Brain microvascular endothelial cell (primary cell): ENCODE measurements around the gene MEOX1.

Experiments used
- DNase-seq: peaks from one replicate; pipeline ENCODE4 v3.0.0-alpha.2; 2020
- H3K27ac ChIP-seq: fragments of 250-450 bp; sonication (Bioruptor Pico); 2 replicates; pipeline ENCODE4 v1.5.1; 2020; ENCODE audit warnings: mild to moderate bottlenecking, moderate library complexity
- H3K27me3 ChIP-seq: fragments of 250-450 bp; sonication (Bioruptor Pico); replicated peaks from 2 replicates; pipeline ENCODE4 v1.5.1; 2020; ENCODE audit warnings: mild to moderate bottlenecking
- H3K36me3 ChIP-seq: fragments of 250-450 bp; sonication (Bioruptor Pico); replicated peaks from 2 replicates; pipeline ENCODE4 v1.5.1; 2020; ENCODE audit warnings: mild to moderate bottlenecking
- H3K4me3 ChIP-seq: 2 replicates; pipeline ENCODE4 v1.5.1; 2011; ENCODE audit warnings: low read depth, mild to moderate bottlenecking, control low read depth, low read length, moderate library complexity
- in situ Hi-C: cut with HindIII; loops from 2 replicates; pipeline ENCODE4 v1.10.0; 2017; ENCODE audit warnings: low sequenced_read_pairs, low pct_ligation_motif_present
- TF ChIP-seq, protein P1 (sequence below): IDR thresholded peaks from 2 replicates; pipeline ENCODE4 v1.5.1; 2011; ENCODE audit warnings: low read depth, mild to moderate bottlenecking, moderate library complexity, low read length, control low read depth, inconsistent platforms; ENCODE audit errors: missing control alignments

The MEOX1 gene

DNA sequence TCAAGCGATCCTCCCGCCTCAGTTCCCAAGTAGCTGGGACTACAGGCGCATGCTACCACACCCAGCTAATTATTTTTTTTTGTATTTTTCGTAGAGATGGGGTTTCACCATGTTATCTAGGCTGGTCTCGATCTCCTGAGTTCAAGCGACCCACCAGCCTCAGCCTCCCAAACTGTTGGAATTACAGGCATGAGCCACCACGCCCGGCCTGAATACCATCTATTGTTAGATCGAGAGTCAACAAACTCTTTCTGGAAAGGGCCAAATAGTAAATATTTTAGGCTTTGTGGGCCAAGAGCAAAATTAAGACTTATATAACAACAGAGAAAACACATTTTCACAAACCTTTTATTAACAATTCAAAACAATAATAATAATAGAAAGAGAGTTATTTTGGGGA is 41.6 kb downstream of the MEOX1 start:
- Histone ChIP-seq H3K36me3 (no peaks in the 10 kb centered on the region), H3K4me3 (no peak overlapping the region), H3K27ac (no peak overlapping the region), H3K27me3 (no peaks in the 10 kb centered on the region)
- TF ChIP-seq, protein P1, sequence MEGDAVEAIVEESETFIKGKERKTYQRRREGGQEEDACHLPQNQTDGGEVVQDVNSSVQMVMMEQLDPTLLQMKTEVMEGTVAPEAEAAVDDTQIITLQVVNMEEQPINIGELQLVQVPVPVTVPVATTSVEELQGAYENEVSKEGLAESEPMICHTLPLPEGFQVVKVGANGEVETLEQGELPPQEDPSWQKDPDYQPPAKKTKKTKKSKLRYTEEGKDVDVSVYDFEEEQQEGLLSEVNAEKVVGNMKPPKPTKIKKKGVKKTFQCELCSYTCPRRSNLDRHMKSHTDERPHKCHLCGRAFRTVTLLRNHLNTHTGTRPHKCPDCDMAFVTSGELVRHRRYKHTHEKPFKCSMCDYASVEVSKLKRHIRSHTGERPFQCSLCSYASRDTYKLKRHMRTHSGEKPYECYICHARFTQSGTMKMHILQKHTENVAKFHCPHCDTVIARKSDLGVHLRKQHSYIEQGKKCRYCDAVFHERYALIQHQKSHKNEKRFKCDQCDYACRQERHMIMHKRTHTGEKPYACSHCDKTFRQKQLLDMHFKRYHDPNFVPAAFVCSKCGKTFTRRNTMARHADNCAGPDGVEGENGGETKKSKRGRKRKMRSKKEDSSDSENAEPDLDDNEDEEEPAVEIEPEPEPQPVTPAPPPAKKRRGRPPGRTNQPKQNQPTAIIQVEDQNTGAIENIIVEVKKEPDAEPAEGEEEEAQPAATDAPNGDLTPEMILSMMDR, result no peak
- in situ Hi-C loops, result no loop called here
- no peak for DNase-seq

DNA sequence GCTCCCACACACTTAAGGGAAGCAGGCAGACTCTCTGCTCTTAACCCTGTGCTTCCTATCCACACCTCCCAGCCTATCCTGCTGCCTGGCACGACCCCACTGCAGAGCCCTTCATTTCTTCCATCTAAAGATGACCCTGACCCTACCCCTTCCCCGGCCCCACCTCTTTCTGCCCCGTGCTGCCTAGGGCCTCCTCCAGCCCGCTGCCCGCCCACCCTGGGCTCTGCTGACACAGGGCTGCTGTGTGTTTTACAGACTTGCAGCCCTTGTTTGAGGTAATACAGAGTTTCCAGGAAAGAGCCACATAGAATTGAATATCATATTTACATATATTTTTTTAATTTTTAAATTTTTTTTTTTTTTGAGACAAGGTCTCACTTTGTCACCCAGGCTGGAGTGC is 42.0 kb downstream of the MEOX1 start:
- TF ChIP-seq, protein P1, result no peak
- Histone ChIP-seq H3K27me3 (no peaks in the 10 kb centered on the region), H3K4me3 (no peak overlapping the region), H3K27ac (no peak overlapping the region), H3K36me3 (no peaks in the 10 kb centered on the region)
- in situ Hi-C loops, result no loop called here
- no peak for DNase-seq

DNA sequence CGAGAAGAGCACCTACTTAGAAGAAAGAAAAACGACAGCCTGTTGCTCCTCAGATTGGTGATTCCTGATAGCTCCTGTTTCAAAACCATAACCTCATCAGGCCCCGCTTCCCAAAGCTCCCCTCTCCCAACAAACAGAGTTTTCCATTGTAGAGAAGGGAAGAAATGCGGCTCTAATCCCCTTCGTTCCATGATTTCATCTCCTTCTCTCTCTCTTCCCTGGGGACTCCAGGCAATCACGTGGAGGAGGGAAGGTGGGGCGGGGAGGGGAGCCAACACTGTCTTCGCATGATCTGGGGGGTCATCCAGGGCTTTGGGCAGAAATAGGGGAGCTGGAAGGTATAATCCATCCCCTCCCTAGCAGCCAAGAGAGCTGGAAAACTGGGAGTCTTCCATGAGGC is 43.4 kb downstream of the MEOX1 start:
- H3K27me3 ChIP-seq, result no peaks in the 10 kb centered on the region
- in situ Hi-C loops, result no loop called here

DNA sequence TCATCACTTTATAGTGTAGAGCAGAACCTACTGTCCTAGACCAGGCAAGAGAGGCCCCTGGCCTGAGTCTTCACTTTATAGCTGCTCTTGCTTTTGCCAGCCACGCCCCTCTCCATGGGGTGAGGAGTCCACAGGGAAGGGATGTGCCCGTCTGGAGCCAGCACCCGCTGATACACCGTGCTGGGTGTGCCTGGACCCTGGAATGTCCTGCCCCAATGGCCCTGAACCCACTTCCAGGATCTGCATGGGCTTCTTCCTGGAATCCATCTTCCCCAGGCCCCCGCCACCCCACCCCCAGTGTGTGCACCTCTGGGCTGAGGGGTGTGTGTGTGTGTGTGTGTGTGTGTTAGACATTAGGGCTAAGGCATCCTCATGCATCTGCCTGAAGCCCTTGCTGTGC is 44.9 kb downstream of the MEOX1 start:
- Histone ChIP-seq H3K27me3 (no peaks in the 10 kb centered on the region), H3K36me3 (no peaks in the 10 kb centered on the region), H3K4me3 (no peak overlapping the region), H3K27ac (no peak overlapping the region)
- no peak for DNase-seq
- TF ChIP-seq, protein P1, result no peak
- in situ Hi-C loops, result no loop called here

More for the DNA sequence above, 43.4 kb downstream of the MEOX1 start:
- no peaks in the 10 kb centered on the region for H3K36me3 ChIP-seq
- no peak overlapping the region for H3K27ac ChIP-seq
- H3K4me3 ChIP-seq, result no peak overlapping the region
- TF ChIP-seq, protein P1, result no peak
- no peak for DNase-seq

DNA sequence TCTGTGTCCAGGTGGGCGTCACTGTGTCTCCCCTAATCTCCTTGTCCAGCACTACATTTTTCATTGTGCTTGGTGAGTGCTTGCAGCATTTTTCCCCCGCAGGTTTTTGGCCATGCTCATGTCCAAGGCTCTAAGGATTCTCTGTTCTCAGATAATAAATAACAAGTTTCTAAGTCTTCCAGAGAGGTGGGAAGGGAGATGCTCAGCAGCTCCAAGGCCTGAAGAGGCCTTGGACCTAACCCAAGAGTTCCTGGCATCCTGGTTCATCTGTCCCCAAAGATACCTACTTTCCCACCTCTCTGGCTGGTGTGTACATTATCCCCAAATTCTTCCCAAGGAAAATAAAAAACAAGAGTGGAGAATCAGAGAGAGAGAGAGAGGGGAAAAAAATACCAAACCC is 45.3 kb downstream of the MEOX1 start:
- in situ Hi-C loops, result no loop called here
- no peaks in the 10 kb centered on the region for H3K36me3 ChIP-seq
- no peak overlapping the region for H3K4me3 ChIP-seq
- no peak overlapping the region for H3K27ac ChIP-seq
- no peak for DNase-seq
- TF ChIP-seq, protein P1, result no peak
- H3K27me3 ChIP-seq, result no peaks in the 10 kb centered on the region

DNA sequence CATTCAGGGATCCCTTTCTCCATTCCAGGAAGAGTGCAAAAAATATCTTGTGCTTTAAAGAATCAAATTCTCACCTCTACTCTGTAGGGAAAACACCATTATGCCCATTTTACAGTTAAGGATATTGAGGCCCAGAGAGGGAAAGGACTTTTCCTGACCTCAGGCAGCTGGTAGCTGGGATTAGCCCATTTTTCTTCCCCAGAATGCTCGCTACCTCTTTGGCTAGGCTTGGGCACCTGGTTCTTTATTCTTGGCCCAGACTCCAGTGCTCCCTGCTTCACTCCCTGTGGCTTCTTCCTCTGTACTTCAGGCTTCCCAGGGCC is 45.7 kb downstream of the MEOX1 start:
- DNase-seq, result no peak

More for the DNA sequence above, 45.7 kb downstream of the MEOX1 start:
- no peaks in the 10 kb centered on the region for H3K27me3 ChIP-seq
- H3K36me3 ChIP-seq, result no peaks in the 10 kb centered on the region
- H3K27ac ChIP-seq, result no peak overlapping the region
- no peak overlapping the region for H3K4me3 ChIP-seq
- TF ChIP-seq, protein P1, result no peak
- in situ Hi-C loops, result no loop called here
